IMR-90 (cell line): Measurements from ENCODE around the gene AURKA. TPM values are rescaled to one million over a fixed set of nuclear protein-coding genes. Genes with fewer than 3 reads are reported as not detected.

Experiments used
- ATAC-seq: fragments of 200-7000 bp; cut with Tn5 transposase; 2 replicates; pipeline ENCODE4 v1.9.1; 2020; ENCODE audit warnings: low read depth, mild to moderate bottlenecking, moderate library complexity
- BruUV-seq: library from RNA; stranded (reverse); fragments of 400-500 nt; replicated peaks from 2 replicates; lab custom pipeline; 2021; lab: Mats Ljungman, UMichigan
- CTCF ChIA-PET: fragments of 300-600 bp; formaldehyde crosslinking; extraction: SDS; loops from one replicate; lab custom pipeline; 2021; ENCODE audit warnings: antibody characterized with exemption; lab: Yijun Ruan, JAX
- POLR2A ChIA-PET: fragments of 300-600 bp; sonication (Branson Sonifier 250); formaldehyde crosslinking; loops from one replicate; lab custom pipeline; 2022; ENCODE audit warnings: antibody characterized with exemption; ENCODE audit not compliant: unreplicated experiment; lab: Charles Lee
- DNase-seq: peaks from one replicate; pipeline ENCODE4 v3.0.0; 2013
- H2AFZ ChIP-seq: replicated peaks from 2 replicates; pipeline ENCODE3; 2013; ENCODE audit warnings: low read length, mild to moderate bottlenecking; ENCODE audit not compliant: poor library complexity
- H2AK5ac ChIP-seq: 2 replicates; pipeline ENCODE4 v1.6.1; 2013; ENCODE audit warnings: low read depth, low read length, inconsistent platforms
- H2AK9ac ChIP-seq: replicated peaks from 2 replicates; pipeline ENCODE3; 2013; ENCODE audit warnings: mild to moderate bottlenecking, low read depth, low read length, moderate library complexity; ENCODE audit not compliant: poor library complexity
- H2BK120ac ChIP-seq: 2 replicates; pipeline ENCODE4 v1.6.1; 2013; ENCODE audit warnings: low read depth, low read length, inconsistent platforms
- H2BK15ac ChIP-seq: 3 replicates; pipeline ENCODE4 v1.6.1; 2013; ENCODE audit warnings: low read depth, low read length, inconsistent platforms
- H2BK20ac ChIP-seq: 2 replicates; pipeline ENCODE4 v1.6.1; 2013; ENCODE audit warnings: low read depth, mild to moderate bottlenecking, inconsistent platforms, low read length, moderate library complexity
- H2BK5ac ChIP-seq: 2 replicates; pipeline ENCODE4 v1.6.1; 2013; ENCODE audit warnings: mild to moderate bottlenecking, low read depth, low read length, inconsistent platforms; ENCODE audit not compliant: poor library complexity, severe bottlenecking
- H3K14ac ChIP-seq: replicated peaks from 2 replicates; pipeline ENCODE4 v1.6.1; 2013; ENCODE audit warnings: low read depth, low read length, inconsistent platforms
- H3K18ac ChIP-seq: 2 replicates; pipeline ENCODE4 v1.6.1; 2013; ENCODE audit warnings: low read depth, low read length, control low read depth
- H3K23ac ChIP-seq: 2 replicates; pipeline ENCODE4 v1.6.1; 2013; ENCODE audit warnings: low read depth, low read length, inconsistent platforms
- H3K27ac ChIP-seq: 2 replicates; pipeline ENCODE4 v1.5.1; 2013; ENCODE audit warnings: mild to moderate bottlenecking, control low read depth, low read length; ENCODE audit not compliant: insufficient read depth
- H3K27me3 ChIP-seq: 2 replicates; pipeline ENCODE4 v1.6.1; 2013; ENCODE audit warnings: low read length; ENCODE audit not compliant: control insufficient read depth, insufficient read depth
- H3K36me3 ChIP-seq: 2 replicates; pipeline ENCODE4 v1.6.1; 2013; ENCODE audit warnings: low read length, mixed read lengths; ENCODE audit not compliant: control insufficient read depth, insufficient read depth
- H3K4ac ChIP-seq: 2 replicates; pipeline ENCODE4 v1.6.1; 2013; ENCODE audit warnings: low read depth, low read length, inconsistent platforms
- H3K4me1 ChIP-seq: 2 replicates; pipeline ENCODE4 v1.6.1; 2013; ENCODE audit warnings: low read length, mixed read lengths; ENCODE audit not compliant: control insufficient read depth, insufficient read depth
- H3K4me2 ChIP-seq: 2 replicates; pipeline ENCODE4 v1.6.1; 2013; ENCODE audit warnings: low read depth, mild to moderate bottlenecking, control low read depth, low read length, moderate library complexity
- H3K4me3 ChIP-seq: 2 replicates; pipeline ENCODE4 v1.5.1; 2013; ENCODE audit warnings: low read depth, mild to moderate bottlenecking, control low read depth, low read length, moderate library complexity; ENCODE audit not compliant: insufficient read depth
- H3K56ac ChIP-seq: 2 replicates; pipeline ENCODE4 v1.6.1; 2013; ENCODE audit warnings: low read length, inconsistent platforms; ENCODE audit not compliant: insufficient read depth; ENCODE audit errors: extremely low read depth
- H3K79me1 ChIP-seq, 2 experiments: 2 replicates each; pipeline ENCODE4 v1.6.1; 2013; ENCODE audit warnings: low read length in 2 of 2, inconsistent platforms in 1 of 2, low read depth in 1 of 2
- H3K9ac ChIP-seq: 2 replicates; pipeline ENCODE4 v1.6.1; 2013; ENCODE audit warnings: low read depth, low read length, control low read depth
- H3K9me1 ChIP-seq: 2 replicates; pipeline ENCODE4 v1.6.1; 2013; ENCODE audit warnings: low read length, inconsistent platforms; ENCODE audit not compliant: insufficient read depth
- H3K9me3 ChIP-seq: 2 replicates; pipeline ENCODE4 v1.6.1; 2013; ENCODE audit warnings: low read length; ENCODE audit not compliant: control insufficient read depth, insufficient read depth
- H4K20me1 ChIP-seq: 2 replicates; pipeline ENCODE4 v1.6.1; 2013; ENCODE audit warnings: low read length, inconsistent platforms; ENCODE audit not compliant: insufficient read depth
- H4K5ac ChIP-seq: 2 replicates; pipeline ENCODE4 v1.6.1; 2013; ENCODE audit warnings: mild to moderate bottlenecking, low read depth, low read length, control low read depth
- H4K8ac ChIP-seq, 2 experiments: 2 replicates each; pipeline ENCODE4 v1.6.1; 2013; ENCODE audit warnings: low read depth in 2 of 2, low read length in 2 of 2, control low read depth in 1 of 2, inconsistent platforms in 1 of 2
- H4K91ac ChIP-seq: 2 replicates; pipeline ENCODE4 v1.6.1; 2013; ENCODE audit warnings: low read depth, low read length, inconsistent platforms; ENCODE audit not compliant: insufficient read depth
- CEBPB ChIP-seq: IDR thresholded peaks from 2 replicates; pipeline ENCODE4 v1.6.1; 2012; ENCODE audit warnings: low read depth, low read length, improper control_type of control experiment
- CHD1 ChIP-seq: IDR thresholded peaks from 2 replicates; pipeline ENCODE4 v1.6.1; 2012; ENCODE audit warnings: low read depth, low read length, improper control_type of control experiment
- MAFK ChIP-seq: IDR thresholded peaks from 2 replicates; pipeline ENCODE4 v1.6.1; 2012; ENCODE audit warnings: low read depth, low read length, improper control_type of control experiment
- RCOR1 ChIP-seq: IDR thresholded peaks from 2 replicates; pipeline ENCODE4 v1.6.1; 2012; ENCODE audit warnings: mild to moderate bottlenecking, low read length, improper control_type of control experiment; ENCODE audit not compliant: insufficient replicate concordance
- WGBS, 2 experiments: methylation state at CpG; one replicate each; pipeline versions ENCODE4 v1.1.5 to v1.1.7; 2013; ENCODE audit warnings: missing lambda C conversion rate in 2 of 2; ENCODE audit not compliant: insufficient read length in 1 of 2; ENCODE audit errors: extremely low coverage in 2 of 2; 5-methylcytosine and 5-hydroxymethylcytosine counted together
- dilution Hi-C: fragments of 300-500 bp; cut with HindIII; formaldehyde crosslinking; loops from one replicate; pipeline ENCODE4 v1.14.3; 2018; ENCODE audit warnings: low sequenced_read_pairs; ENCODE audit not compliant: unreplicated experiment
- in situ Hi-C: fragments of 300-500 bp; cut with MboI; formaldehyde crosslinking; loops from 3 replicates; pipeline ENCODE4 v1.14.3; 2019; ENCODE audit warnings: low sequenced_read_pairs, inconsistent platforms, mixed read lengths
- intact Hi-C: fragments of 100-400 bp; cut with micrococcal nuclease; formaldehyde crosslinking; loops from 2 replicates; pipeline ENCODE4 v1.10.0; 2022
- polyA plus RNA-seq, 3 experiments: library from polyadenylated mRNA; depleted of rRNA; stranded (reverse); fragments of >200 nt; gene quantifications; 2 replicates each; pipeline ENCODE4 v1.2.3, GENCODE V29; 2012; ENCODE audit warnings: low replicate concordance in 1 of 3
- total RNA-seq: library from RNA; depleted of rRNA; stranded (reverse); fragments of >200 nt; gene quantifications from 2 replicates; pipeline ENCODE4 v1.2.3, GENCODE V29; 2012

AURKA gene
- total and polyA plus RNA-seq, 2 of the 4 experiments (the other 2 are of a cell fraction) = 68.0 to 83.3 TPM

- TF ChIP-seq RCOR1 = peak; percentile 93
- no peak; the same call in 1 of the 2 replicates for TF ChIP-seq CEBPB
Observed at GRCh38 chr20:56439771-56440291, 47.8 kb upstream of the AURKA start (continued).

- peaks cover 13 to 39% of the 10 kb centered on the region in 2 experiments for H3K79me1 ChIP-seq
- ATAC-seq = peak; percentile 2; the same call in 1 of the 2 replicates
- POLR2A ChIA-PET = interaction anchor here (0.5 kb wide), 1 partner anchor 53 kb away, joined by 13 read pairs; no protein-coding TSS in a partner anchor
- peak overlapping the region; percentile 92 for H3K27ac ChIP-seq
- no peak overlapping the region for H3K9ac ChIP-seq
- H3K4me2 ChIP-seq = no peak overlapping the region
- H4K20me1 ChIP-seq = no peaks in the 10 kb centered on the region
- in situ Hi-C loops = no loop called here
- peak overlapping the region; percentile 95 for H3K4ac ChIP-seq
- H2AK5ac ChIP-seq = peak overlapping the region; percentile 95
- peak overlapping the region; percentile 92 for H4K5ac ChIP-seq
- peak overlapping the region; percentile 95 for H2BK5ac ChIP-seq
- H3K4me1 ChIP-seq = peaks cover 26% of the 10 kb centered on the region
- peak overlapping the region; percentile 79; the same call in 2 of the 3 replicates for H2BK15ac ChIP-seq
- H2BK20ac ChIP-seq = peak overlapping the region; percentile 97
- H3K18ac ChIP-seq = peak overlapping the region; percentile 94
- CTCF ChIA-PET = interaction anchor here (0.6 kb wide), 2 partner anchors 909 to 1454 kb away, joined by 3 to 4 read pairs; no protein-coding TSS in a partner anchor
- H2AFZ ChIP-seq = no peak overlapping the region
- no peak overlapping the region for H2AK9ac ChIP-seq
- intact Hi-C loops = no loop called here
- peak overlapping the region; percentile 78 to 94 for H4K8ac ChIP-seq
- H3K56ac ChIP-seq = 0 out of 2 replicates have a peak overlapping the region, but pooled peaks have one; percentile 21
- WGBS, 2 experiments = 40% methylated on average over 3 of the region's 4 CpGs; no CpG with 5 or more reads in 1 of the 2 experiments
- no peak for TF ChIP-seq MAFK
- TF ChIP-seq CHD1 = no peak
- peaks cover 18% of the 10 kb centered on the region for H3K9me1 ChIP-seq
- dilution Hi-C loops = no loop called here
- H4K91ac ChIP-seq = peak overlapping the region; percentile 95
- H3K27me3 ChIP-seq = no peaks in the 10 kb centered on the region
- peak; percentile 71 for DNase-seq
- H3K14ac ChIP-seq = no peak overlapping the region
- no peak overlapping the region for H3K4me3 ChIP-seq
- BruUV-seq = no TSS peak
- peak overlapping the region; percentile 95 for H2BK120ac ChIP-seq
- H3K23ac ChIP-seq = 0 out of 2 replicates have a peak overlapping the region, but pooled peaks have one; percentile 50
- H3K9me3 ChIP-seq = no peaks in the 10 kb centered on the region
- H3K36me3 ChIP-seq = peaks cover 9% of the 10 kb centered on the region; the same call in 1 of the 2 replicates
Observed at GRCh38 chr20:56438284-56438683, 46.3 kb upstream of the AURKA start.
